GM04504 (cell line): ENCODE data around the gene ARHGEF19.

Experiments used
- DNase-seq: peaks from one replicate; pipeline ENCODE4 v3.0.0-alpha.2; 2012; ENCODE audit warnings: low read depth

The ARHGEF19 gene

GRCh38 chr1:16149146-16149545 is 63.3 kb downstream of the ARHGEF19 start:
- no peak for DNase-seq

DNA sequence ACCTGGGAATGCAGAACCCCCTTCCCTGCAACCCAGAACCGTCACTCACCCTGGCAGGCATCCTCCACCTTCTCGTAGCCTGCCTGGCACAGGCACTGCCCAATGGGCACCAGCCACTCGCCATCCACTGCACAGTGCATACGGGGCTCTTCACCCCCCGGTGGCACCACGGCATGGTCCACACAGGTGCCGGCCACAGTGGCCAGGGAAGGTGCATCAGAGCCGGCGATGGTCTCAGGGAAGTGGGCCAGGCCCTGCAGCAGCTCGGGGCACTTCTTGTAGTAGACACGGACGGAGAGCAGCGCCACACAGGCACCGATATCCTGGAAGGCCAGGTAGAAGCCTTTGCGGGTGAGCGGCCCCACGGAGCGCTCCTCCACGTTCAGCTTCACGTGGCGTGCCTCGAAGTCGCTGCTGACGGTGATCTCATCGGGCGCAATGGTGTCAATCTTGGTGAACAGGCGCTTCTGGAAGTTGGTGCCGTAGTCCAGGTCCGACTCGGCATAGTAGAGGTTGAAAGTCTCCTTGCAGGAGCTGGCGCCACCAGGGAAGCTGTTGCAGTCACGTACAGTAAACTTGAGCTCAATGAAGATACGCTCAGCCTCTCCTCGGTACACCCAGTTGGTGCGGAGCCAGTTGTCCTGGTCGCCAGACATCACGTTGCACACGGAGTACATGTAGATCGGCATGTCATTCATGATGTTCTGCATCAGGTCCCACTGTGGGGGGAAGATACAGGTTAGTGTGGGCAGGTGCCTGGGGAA is 63.9 kb downstream of the ARHGEF19 start:
- DNase-seq: no peak
